HG03280 (cell line): Measurements from ENCODE around the gene PLBD2.
"Not testable (repeated sequence)": the region's sequence is repeated elsewhere in the genome, so short reads cannot be mapped to it uniquely, and the experiment has no call there.

ENCODE experiments used
- ATAC-seq: cut with Tn5 transposase; IDR thresholded peaks from one replicate; pipeline ENCODE4 v1.9.1; 2021; ENCODE audit warnings: mild to moderate bottlenecking, moderate library complexity; ENCODE audit not compliant: unreplicated experiment

PLBD2 gene

DNA sequence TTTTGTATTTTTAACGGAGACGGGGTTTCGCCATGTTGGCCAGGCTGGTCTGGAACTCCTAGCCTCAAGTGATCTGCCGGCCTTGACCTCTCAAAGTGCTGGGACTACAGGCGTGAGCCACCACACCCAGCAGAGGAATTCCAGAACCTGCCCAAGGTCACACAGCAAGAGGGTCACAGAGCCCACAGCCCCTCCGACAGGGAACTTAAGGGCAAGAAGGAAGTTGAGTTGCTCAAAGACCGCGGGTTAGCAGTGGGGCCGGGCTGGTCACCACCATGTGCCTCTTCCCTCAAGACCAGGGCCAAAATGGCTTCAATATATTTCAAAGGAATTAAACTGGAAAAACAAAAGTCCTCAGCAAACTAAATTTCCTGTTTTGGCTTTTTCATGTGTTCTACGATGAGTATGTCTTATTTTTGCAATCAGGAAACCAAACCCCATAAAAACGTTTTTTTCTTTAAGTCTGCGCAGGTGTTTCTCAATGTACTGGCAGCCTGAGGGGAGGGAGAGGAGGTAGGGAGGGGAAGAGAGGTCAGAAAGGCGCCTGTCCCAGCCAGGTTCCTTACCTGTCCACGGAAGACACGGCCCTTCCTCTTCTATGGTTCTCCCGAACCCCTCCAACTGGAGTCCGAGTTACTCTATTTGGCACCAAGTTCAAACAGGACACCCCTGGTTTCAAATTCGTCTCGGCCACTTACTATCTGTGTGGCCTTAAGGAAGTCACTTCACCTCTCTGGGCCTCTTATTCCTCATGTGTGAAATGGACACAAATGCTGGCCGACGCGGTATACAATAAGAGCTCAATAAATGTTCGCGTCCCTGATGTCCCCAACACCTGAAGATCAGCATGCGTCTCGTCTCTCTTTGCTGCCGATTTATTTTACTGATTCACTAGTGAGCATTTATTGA lies 24.3 kb upstream of the PLBD2 start:
- no peak for ATAC-seq

GRCh38 chr12:113334786-113335539 lies 23.4 kb upstream of the PLBD2 start, which contains the start of gene SLC8B1:
TSS of gene SLC8B1 (minus strand) at chr12:113335109. CDS start at chr12:113332878, 2,231 bp downstream.
- ATAC-seq = peak; percentile 99

DNA sequence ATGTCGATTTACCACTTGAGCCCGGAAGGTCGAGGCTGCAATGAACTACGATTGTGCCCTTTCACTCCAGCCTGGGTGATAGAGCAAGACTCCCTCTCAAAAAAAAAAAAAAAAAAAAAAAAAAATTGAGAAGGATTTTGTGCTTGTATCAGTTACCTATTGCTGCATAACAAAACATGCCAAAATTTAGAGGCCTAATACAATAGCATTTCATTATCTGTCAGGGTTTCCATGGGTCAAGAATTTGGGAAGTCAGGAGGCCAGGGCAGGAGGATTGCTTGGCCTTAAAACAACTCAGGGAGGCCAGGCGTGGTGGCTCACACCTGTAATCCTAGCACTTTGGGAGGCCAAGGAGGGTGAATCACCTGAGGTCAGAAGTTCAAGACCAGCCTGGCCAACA lies 18.8 kb upstream of the PLBD2 start:
- no peak for ATAC-seq

- no peak for ATAC-seq
Observed at GRCh38 chr12:113340061-113340460, 18.3 kb upstream of the PLBD2 start.

GRCh38 chr12:113341535-113341934 lies 16.9 kb upstream of the PLBD2 start:
- ATAC-seq = no peak

DNA sequence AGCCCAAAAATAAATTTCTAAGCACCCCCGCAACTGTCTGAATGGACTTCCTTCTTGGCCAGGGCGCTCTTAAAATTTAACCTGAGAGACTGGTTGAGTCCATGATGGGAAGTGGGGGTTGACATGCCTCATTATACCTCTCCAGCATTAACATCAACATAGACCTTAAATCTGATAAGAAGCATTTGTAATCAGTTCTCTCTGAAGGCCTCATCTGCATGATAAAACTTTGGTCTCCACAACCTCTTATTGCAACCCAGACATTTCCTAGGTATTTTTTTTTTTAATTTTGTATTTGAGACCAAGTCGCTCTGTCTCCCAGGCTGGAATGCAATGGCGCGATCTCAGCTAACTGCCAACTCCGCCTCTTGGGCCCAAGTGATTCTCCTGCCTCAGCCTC lies 13.1 kb upstream of the PLBD2 start:
- ATAC-seq = no peak

DNA sequence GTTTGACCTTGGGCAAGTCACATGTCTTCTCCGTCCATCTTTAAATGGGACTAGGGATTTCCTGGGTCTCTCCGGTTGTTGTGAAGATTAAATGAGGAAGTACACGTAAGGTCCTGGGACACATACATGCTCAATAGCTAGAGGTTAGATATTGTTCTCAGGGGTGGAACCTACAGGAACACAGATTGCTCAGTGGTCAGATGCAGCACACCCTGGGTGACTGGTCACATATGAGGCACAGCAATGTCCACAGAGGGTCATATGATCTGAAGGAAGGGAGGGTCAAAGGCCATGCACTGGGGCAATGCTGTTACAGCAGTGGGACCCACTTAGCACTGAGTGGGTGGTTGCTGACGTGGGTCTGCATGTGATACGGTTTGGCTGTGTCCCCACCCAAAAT lies 12.0 kb upstream of the PLBD2 start:
- ATAC-seq = no peak

GRCh38 chr12:113347107-113347506 lies 11.3 kb upstream of the PLBD2 start:
- no peak for ATAC-seq

DNA sequence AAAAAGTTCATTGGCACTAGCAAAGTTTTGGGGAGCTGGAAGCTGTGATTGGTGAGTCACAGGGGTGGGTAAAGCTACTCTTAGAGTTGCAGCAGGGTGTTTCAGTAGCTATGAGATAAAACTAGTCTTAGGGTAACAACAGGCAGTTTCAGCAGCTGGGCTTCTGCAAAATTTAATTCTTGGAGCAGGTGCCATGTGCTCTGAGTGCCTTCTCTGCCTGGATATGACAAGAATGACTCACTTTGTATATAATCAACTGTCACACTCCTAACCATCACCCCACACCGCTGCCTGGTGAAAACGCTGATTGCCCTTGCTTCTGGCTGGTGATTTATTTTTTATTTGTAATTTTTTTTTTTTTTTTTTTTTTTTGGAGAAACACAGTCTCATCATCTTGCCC lies 10.5 kb upstream of the PLBD2 start:
- no peak for ATAC-seq

- ATAC-seq = no peak
Observed at GRCh38 chr12:113348849-113349536, 9.4 kb upstream of the PLBD2 start.

DNA sequence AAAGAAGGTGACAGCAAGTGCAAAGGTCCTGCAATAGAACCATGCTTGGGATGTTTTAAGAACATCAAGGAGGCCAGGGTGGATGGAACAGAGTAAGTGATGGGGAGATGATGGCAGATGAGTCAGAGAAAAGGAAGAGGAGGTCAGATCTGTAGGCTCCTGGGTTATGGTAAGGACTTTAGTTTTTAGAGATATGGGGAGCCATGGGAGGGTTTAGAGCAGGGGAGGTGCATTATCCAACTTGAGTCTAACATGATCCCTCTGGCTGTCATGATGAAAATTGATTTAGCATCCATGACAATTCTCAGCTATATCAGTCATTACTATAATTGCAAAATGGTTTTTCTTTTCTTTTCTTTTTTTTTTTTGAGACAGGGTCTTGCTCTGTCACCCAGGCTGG lies 7.3 kb upstream of the PLBD2 start:
- ATAC-seq = no peak

DNA sequence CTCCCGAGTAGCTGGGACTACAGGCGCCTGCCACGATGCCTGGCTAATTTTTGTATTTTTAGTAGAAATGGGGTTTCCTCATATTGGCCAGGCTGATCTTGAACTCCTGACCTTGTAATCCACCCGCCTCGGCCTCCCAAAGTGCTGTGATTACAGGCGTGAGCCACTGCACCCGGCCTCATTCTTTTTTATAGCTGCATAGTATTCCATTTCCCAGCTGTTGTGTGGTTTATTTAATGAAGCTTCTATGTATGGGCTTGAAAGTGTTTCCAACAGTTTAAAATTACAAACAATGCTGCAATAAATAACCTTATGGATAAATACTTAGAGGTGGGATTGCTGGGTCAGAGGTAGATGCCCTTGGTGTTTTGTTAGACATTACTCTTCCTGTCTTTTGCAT lies 4.2 kb upstream of the PLBD2 start:
- not testable (repeated sequence) for ATAC-seq

DNA sequence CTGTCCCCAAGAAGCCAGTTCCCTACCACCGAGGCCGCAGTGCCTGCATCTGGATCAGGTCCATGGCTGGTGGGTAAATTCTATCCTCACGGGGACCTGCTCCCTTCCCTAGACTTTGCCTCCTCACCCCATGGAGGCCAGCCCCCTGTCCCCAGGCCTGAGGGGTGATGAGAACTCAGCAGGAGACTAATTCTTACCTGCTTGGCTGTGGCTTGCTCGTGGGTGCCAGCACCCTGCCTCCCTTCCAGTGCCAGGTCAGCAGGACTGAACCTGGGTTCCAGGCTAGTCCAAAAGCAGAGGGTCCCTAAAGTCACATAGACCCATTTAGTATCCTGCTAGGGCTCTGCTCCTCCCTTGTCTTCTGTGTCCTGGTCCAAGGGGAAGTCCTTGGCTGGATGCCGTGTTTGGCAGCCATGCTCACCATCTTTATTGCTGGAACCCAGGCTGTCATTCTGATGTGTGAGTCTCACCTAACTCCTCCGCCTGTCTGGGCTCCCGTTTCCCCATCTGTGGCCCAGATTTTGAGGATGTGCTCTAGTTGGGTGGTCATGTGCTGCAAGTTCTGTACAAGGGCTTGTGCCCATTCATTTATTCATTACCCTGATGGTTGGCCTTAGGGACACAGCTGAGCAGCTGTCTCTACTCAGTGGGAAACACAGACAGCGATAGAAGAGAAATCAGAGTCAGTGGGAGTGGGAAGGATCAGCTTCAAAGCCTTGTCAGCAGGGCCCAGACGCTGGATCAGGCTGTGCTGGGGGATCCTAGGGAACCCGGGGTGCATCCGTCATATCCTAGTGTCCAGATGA lies 949 bp downstream of the PLBD2 start:
- no peak for ATAC-seq

DNA sequence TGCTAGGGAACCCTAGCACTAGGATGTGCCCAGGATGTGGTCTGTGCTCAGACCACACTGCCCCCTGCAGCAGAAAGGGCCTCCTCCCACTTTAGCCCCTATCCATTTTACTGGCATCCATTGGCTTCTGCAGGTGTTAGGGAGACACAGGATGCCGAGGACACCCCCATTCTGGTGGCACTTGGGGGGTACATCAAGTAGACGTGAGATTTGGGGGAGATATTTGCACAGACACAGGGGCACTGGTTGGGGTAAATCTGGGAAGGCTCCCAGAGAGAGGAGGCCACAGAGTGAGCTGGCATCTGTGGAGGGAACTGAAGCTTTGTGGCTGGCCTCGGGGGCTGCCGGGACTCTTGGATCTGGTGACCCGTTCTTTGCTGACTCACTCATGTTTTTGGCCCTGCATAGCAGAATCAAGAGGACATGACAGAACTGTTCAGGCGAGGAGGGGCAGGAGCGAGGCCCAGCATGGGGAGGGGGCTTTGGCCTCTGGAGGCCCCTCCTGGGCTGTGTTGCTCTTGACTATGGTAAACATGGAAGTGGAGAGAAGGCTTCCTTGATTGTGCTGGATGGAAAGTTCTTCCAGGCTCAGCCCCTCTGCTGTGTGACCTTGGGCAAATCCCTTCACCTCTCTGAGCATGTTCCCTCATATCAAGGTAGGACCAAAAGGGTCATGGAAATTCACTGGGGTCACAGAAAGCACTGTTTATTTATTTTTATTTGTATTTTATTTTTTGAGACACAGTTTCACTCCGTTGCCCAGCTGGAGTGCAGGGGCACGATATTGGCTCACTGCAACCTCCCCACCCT lies 1.8 kb downstream of the PLBD2 start:
- no peak for ATAC-seq

DNA sequence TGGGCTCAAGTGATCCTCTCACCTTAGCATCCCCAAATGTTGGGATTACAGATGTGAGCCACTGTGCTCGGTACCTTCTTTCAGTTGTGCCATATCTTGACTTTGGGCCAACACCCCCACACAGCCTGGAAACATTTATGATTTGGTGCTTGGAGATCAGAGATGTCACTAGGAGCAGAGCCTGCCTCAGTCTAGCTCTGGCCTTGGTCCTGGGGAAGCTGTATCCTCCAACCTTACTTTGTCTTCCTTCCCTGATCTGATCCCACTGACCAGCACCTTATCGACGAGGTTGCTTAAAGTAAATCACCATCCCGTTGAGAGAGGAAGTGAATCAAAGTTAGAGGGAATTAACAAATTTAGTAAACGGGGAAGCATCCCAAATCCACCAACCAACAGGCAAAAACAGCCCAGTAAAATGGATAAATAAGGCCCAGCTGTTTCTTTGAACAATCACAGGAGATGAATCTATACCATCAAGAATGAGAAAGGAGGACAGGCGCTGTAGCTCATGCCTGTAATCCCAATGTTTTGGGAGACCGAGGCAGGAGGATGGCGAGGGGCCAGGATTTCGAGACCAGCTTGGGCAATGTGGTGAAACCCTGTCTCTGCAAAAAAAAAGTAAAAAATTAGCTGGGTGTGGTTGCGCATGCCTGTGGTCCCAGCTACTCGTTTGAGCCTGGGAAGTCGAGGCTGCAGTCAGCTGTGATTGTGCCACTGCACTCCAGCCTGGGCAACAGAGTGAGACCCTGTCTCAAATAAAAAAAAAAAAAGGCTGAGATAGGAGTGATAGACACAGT lies 3.4 kb downstream of the PLBD2 start:
- no peak for ATAC-seq

DNA sequence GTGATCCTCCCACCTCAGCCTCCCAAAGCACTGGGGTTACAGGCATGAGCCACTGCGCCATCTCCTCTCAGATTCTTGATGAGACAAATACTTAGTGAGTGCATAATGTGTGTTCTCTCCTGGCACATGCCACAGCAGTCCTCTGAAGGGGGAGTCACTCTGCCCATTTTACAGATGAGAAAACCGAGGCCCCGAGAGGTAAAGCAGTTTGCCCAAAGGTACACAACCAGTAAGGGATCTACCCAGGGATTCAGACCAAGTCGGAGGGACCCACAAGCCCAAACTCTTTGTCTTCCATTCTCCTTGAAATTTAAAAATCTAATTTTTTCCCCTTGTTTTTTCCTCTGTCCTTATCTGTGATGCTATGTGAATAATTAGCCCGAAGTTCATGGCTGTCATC lies 6.3 kb downstream of the PLBD2 start:
- no peak for ATAC-seq

GRCh38 chr12:113365639-113366395 lies 7.4 kb downstream of the PLBD2 start:
- no peak for ATAC-seq

DNA sequence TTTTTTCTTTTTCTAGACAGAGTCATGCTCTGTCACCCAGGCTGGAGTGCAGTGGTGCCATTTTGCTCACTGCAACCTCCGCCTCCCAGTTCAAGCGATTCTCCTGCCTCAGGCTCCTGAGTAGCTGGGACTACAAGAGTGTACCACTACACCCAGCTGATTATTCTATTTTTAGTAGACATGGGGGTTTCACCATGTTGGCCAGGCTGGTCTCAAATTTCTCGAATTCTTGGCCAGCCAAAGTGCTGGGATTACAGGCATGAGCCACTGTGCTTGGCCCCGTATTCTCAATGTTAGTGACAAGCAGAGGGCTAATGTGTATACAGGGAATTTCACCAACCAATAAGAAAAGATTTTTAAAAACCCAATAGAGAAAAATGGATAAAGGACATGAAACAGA lies 8.4 kb downstream of the PLBD2 start:
- no peak for ATAC-seq
